22Rv1 (cell line): ENCODE data around the gene MFSD1.

Experiments used
- H3K27ac ChIP-seq: fragments of 450-650 bp; 2 replicates; pipeline ENCODE4 v1.5.1; 2017
- ZFX ChIP-seq: fragments of 450-650 bp; IDR thresholded peaks from 2 replicates; pipeline ENCODE4 v1.6.1; 2017; ENCODE audit warnings: antibody characterized with exemption, borderline replicate concordance
- TF ChIP-seq, protein P1 (sequence below): fragments of 450-650 bp; IDR thresholded peaks from 2 replicates; pipeline ENCODE4 v1.5.1; 2017; ENCODE audit warnings: mild to moderate bottlenecking

Gene MFSD1

DNA sequence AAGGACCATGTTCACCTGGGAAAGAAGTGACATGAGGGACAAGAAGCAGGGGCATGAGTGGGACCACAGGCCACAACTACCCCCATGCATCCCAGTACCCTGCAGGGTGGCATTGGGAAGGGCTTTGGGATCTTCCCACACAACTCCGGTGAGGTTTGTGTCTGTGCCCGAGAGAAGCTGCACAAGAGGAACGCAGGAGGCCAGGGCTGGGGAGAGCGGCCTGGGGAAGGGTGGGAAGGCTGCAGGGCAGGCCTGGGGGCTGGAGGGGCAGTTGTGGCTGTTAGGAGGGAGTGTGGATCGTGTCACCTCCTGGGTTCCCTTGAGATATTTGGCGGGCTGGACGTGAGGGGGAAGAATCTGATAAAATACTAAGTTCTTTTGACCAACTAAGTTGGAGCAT lies 25.3 kb upstream of the MFSD1 start:
- H3K27ac ChIP-seq: no peak overlapping the region
- TF ChIP-seq, protein P1, sequence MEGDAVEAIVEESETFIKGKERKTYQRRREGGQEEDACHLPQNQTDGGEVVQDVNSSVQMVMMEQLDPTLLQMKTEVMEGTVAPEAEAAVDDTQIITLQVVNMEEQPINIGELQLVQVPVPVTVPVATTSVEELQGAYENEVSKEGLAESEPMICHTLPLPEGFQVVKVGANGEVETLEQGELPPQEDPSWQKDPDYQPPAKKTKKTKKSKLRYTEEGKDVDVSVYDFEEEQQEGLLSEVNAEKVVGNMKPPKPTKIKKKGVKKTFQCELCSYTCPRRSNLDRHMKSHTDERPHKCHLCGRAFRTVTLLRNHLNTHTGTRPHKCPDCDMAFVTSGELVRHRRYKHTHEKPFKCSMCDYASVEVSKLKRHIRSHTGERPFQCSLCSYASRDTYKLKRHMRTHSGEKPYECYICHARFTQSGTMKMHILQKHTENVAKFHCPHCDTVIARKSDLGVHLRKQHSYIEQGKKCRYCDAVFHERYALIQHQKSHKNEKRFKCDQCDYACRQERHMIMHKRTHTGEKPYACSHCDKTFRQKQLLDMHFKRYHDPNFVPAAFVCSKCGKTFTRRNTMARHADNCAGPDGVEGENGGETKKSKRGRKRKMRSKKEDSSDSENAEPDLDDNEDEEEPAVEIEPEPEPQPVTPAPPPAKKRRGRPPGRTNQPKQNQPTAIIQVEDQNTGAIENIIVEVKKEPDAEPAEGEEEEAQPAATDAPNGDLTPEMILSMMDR: no peak
- no peak for TF ChIP-seq ZFX

DNA sequence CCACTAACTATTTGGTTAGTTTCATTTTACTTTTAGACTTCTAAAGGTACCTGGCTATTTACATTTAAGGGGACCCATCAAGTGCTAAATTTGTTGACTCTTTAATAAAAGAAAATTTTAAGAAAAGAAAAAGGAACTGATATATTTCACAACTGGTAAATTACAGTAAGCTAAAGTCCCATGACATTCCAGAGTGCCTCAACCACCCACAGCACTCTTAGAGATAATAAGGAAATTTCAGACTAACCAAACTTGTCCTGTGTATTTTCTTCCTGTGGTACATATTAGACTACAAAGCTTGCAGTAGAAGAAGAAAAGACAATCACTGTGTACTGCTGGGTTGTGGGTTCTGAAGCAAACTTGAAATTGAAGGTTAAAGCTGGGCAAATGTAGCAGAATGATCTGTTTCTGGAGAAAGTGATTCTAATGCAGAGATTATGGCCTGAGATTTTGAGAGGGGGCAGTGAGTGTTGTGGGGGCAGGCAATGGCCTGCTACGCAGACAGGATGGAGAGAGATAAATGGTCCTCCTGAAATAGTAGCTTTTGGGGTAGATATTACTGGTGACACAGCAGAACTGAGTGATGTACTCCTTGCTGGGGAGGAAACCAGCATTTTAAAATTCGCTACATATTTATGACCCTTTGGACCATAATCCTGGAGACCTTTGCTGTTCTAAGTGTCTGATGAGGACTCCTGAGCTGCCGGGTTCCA lies 24.5 kb upstream of the MFSD1 start:
- no peak for TF ChIP-seq ZFX
- TF ChIP-seq, protein P1: no peak
- no peak overlapping the region for H3K27ac ChIP-seq

DNA sequence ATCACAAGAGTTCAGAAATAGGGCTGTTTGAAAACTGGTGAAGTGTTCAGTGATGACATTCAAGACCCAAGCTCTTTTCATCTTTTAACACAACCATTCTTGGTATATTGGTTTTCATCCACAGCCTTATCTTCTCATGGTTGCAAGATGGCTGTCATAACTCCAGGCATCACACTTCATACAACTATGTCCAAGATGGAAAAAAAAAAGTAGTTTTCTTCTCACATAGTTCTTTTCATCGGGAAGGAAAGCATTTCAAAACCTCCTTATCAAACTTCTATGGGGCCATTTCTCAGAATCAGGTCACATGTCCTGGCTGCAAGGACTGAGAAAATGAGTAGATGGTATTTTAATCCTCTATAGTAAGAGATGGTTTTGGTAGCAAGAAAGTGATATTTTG lies 21.1 kb upstream of the MFSD1 start:
- TF ChIP-seq, protein P1: no peak
- no peak for TF ChIP-seq ZFX

DNA sequence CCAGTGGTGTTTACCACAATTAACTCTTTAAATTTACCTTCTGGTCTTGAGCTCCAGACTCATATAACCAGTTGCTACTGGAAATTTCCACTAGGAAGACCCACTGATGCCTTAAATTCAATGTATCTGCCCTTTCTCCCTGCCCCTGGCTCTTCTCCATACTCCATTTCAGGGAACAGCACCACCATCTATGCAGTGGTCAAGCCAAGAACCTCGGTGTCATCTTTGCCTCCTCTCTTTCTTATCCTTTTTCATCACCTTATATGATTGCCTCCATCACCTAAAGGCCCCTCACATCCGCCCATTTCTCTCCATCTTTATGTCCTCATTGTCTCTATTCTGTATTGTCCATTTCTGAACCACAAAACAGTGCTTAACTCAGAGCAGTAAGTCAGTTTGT lies 20.7 kb upstream of the MFSD1 start:
- TF ChIP-seq, protein P1: no peak
- no peak for TF ChIP-seq ZFX
- H3K27ac ChIP-seq: no peak overlapping the region

More for the DNA sequence above, 21.1 kb upstream of the MFSD1 start:
- H3K27ac ChIP-seq: no peak overlapping the region

DNA sequence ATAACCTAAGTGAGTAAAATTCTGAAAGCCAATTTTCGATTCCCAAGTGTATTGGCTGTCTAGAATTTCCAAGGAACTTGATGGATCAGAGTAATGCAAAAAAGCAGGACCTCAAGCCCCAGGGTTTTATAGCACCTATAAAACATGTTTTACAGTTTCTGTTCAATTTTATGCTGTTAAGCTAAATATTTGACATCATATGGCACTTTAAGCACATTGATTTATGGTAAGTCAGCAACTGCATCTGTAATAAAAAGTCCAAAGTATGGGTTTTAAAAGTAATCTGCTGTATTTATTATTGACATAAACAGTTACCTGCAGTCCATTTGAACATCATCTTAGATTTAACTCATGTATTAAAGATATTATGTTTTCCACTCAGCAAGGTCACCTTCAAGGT lies 20.0 kb upstream of the MFSD1 start:
- H3K27ac ChIP-seq: no peak overlapping the region
- TF ChIP-seq, protein P1: no peak
- TF ChIP-seq ZFX: no peak

DNA sequence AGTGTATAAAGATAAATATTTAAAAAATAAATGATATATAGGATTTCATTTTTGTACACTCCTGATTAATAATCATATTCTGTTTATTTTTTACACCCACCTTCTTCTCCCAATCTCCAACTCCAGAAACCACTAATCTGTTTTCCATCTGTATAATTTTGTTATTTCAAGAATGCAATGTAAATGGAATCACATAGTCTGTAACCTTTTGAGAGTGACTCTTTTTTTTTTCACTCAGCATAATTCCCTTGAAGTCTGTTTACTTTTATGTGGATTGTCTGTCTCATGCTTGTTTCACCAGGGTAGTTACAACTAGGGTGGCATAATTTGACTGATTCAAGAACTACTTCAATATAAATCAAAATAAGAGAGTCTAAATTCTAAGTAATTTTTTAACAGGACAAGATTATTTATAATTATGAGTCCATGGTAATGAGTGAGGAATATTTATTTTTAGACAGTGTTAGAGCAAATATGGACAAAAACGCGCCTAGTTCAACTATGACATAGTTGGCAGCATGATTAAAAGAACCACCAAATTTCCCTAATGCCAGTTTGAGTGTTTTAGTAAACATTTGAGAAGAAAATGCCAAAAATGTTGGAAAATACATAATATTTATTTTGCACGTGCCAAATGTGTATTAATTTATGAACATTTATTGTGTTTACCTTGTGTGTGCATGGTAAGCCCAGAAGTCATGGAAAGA lies 19.4 kb upstream of the MFSD1 start:
- TF ChIP-seq, protein P1: no peak
- no peak overlapping the region for H3K27ac ChIP-seq

DNA sequence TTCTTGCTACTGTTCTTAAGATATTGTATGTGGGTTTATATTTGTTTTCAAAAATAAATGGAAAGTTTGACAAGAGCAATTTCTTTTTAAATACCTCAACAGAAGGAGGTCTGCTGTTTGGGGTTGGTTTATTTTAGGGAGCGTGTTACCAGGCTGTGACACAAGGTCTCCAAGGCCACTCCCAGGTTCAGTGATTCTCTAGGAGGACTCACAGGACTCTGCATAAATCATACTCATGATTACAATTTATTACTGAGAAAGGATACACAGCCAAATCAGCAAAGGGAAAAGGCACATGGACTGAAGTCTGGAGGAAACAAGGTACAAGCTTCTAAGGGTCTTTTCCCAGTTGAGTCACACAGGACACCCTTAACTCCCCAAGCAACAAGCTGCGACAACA lies 18.8 kb upstream of the MFSD1 start:
- H3K27ac ChIP-seq: no peak overlapping the region
- TF ChIP-seq, protein P1: no peak
